ENCODE measurements around the gene PYDC1.
"Not testable (repeated sequence)": the region's sequence is repeated elsewhere in the genome, so short reads cannot be mapped to it uniquely, and the experiment has no call there.

The PYDC1 gene

DNA sequence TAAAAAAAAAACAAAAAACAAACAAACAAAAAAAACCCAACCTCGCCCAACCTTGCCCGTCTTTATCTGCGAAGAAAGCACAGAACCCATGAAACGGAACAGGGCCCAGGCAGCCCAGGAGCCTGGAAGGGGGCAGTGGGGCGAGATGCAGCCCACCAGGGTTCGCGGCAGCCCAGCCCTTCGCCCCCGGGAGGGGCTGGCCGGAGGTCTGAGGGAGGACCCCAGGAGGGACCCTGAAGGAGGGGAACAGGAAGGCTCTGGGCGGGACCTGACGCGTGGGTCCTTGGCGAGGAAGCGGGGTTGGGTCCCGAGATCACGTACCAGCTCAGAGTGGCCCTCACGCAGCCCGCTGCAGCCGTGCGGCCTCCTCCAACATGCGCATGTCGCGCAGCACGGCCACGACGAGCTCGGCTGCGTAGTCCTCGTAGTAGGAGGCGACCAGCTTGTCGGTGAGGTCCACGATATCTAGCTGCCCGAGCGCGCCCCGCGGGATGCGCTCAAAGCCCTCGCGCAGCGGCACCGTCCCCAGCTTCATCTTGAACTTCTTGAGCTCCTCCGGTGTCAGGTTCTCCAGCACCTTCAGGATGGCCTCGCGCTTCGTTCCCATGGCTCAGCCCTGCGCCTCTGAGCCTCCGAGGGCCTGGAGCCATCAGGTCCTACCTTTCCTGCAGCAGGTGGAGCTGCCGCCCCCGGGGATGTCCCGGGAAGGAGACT lies at the start of gene PYDC1:
PYDC1 (minus strand) TSS at position 714 of the 714 bp plus-strand sequence; CDS start at position 607, 107 bp downstream.
- no peak for DNase-seq

DNA sequence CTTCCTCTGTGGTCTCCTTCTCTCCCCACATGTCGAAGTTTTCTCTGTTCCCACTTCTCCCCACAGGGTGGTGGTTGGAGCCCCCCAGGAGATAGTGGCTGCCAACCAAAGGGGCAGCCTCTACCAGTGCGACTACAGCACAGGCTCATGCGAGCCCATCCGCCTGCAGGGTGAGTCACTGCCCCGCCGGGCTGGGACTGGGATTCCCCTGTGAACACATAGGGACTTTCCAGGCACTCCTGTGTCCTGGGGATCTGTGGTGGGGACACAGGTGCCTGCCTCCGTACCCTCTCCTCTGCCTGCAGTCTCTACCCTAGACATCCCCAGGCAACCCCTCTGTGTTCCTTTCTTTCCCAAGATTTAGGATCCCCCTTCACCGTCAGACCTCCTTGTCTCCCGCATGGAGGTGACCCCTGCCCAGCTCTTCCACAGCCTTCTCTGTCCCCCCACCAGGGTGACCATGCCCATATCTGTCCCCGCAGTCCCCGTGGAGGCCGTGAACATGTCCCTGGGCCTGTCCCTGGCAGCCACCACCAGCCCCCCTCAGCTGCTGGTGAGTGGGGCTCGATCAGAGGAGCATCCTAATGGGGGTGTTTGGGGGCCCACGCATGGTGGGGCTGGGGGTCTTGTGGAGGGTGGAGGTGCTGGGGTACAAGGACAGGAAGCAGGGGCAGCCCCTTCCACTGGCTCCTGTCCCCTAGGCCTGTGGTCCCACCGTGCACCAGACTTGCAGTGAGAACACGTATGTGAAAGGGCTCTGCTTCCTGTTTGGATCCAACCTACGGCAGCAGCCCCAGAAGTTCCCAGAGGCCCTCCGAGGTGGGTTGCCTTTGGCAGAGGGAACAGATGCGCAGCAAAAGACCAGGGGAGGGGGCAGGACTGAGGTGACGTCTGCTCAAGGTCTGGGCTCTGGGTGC lies 48.7 kb upstream of the PYDC1 start:
- no peak for DNase-seq

DNA sequence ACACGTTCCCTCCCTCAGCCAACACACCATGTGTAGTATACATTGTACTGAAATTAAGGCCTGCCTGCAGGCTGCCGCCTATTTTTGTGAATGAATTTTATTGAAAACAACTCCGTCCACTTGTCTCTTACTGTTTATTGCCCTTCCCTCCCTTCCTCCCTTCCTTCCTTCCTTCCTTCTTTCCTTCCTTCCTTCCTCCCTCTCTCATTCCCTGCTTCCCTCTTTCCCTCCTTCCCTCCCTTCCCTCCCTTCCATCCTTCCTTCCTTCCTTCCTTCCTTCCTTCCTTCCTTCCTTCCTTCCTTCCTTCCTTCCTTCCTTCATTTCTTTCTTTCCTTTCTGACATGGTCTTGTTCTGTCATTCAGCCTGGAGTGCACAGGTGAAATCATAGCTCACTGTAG lies 45.1 kb upstream of the PYDC1 start:
- no peak for DNase-seq

DNA sequence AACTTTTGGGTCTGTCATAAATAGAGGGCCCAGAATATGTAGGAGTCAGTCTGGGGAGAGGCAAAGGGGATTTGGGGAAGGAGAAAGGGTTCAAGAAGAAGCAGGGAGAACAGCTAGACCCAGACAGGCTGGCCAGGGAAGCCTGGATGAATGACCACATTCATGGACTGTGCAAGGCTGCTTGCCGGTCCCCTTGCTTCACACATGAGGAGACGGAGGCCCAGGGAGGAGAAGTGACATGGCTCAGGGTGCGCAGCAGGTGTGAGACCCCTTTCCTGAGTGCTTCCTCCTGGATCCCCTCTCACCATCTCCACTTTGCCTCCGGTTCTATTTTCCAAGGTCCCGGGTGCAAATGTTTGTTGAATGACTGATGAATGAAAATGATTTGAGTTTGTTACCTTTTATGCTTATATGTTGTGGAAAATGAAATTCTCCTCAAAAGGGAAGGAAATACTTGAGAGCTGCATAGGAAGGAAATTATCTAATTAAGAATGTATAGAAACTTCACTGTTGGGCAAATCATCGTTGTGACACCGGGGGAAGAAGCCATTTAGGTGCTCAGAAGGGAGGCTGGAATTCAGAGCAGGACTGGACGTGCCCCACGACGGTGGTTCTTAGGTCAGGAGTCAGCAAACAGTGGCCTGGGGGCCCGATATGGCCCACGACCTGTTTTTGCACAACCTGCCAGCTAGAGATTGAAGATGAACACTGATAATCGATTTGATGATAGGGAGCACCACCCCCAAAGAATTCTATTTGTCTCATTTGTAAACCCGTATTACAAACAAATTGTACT lies 43.4 kb upstream of the PYDC1 start:
- no peak for DNase-seq

DNA sequence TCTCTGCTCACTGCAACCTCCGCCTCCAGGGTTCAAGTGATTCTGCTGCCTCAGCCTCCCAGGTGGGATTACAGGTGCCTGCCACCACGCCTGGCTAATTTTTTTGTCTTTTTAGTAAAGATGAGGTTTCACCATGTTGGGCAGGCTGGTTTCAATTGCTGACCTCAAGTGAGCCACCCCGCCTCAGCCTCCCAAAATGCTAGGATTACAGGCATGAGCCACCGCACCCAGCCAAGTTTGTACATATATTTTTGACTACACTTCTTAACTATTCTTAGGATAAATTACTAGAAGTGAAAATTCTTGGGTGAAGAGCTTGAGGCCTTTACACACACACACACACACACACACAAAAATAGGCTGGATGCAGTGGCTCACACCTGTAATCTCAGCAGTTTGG lies 41.4 kb upstream of the PYDC1 start:
- no peak for DNase-seq

DNA sequence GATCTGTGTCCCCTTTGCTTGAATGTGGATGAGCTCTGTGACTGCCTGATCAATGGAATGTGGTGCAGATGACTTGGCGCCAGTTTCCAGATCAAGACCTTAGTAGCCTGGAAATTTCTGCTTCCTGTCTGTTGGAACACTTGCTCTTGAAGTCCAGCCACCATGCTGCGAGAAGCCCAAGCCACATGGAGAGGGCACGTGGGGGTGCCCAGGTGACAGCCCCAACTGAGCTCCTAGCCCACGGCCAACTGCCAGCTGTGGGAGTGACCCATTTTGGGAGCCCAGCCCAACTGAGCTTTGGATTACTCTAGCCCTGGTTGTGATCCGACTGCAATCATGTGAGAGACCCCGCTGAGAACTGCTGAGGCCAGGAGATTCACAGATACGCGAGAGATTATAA lies 39.5 kb upstream of the PYDC1 start:
- no peak for DNase-seq

DNA sequence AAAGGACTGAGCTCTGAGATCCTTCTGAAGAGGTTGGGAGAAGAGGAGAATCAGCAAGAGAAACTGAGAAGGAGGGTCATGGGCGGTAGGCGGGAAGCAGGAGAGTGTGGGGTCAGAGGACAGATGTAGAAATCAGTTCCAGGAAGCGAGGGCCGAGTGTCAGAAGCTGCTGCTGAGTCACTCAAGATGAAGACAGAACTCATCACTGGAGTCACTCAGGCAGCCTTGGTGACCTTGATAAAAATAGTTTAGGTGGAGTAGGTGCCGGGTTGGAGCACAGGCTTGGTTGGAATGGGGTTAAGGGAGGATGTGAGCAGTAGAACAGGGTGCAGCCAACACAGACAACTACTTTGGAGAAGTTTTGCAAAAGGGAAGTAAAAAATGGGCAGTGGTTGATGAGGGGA lies 36.7 kb upstream of the PYDC1 start:
- no peak for DNase-seq

DNA sequence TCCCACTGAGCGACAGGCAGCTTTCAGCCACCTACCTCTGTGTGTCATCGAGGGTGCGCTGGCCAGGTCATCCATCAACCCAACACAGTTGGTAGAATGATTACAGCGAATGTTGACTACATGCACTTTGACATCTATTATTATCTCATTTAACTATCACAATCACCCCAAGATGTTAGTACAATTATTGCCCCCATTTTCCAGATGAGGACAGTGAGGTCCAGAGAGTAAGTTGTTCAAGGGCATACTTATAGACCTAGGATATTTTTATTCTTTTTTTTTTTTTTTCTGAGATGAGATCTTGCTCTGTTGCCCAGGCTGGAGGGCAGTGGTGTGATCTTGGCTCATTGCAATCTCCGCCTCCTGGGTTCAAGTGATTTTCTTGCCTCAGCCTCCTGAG lies 34.5 kb upstream of the PYDC1 start:
- DNase-seq: no peak

DNA sequence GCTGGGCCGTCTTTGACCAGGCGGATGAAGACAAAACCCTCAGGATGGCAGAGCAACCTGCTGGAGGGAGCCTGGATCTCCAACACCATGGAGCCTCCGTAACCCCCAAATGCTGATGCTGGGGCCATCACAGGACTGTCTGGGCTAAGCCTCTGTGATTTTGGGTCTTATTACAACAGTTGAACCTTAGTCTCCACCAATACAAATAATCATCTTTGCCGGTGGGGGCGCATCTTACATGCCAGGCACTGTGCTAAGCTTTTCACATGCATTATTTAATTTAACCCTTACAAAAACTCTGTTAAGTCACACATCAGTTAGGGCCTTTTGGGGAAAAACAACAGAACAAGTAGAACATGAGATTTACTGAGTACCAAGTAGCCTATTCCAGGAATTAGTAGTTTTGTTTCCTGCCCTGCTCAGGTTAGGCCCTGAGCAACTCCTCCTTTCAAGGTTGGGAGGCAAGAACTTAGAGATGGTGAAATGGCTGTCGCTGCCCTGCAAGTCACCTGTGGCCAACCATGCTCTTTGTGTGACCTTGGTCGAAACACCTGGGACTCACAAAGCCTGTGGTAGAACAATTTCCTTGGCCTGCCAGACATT lies 33.9 kb upstream of the PYDC1 start:
- DNase-seq: no peak

DNA sequence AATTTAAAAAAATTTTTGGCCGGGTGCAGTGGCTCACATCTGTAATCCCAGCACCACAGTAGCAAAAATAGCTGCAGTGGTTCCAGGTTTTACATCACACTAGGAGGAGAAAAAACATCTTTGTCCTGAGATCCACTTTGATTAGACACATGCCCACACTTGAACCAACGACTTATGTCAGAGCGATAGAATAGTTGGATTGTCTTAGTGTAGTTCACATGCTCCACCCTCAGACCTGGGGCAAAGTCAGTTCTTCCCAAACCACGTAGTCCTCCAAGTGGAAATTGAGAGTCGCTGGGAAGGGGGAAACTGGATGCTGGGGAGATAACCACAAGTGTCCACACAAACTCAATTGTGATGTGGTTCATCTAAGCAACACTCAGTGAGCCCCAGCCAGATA lies 31.4 kb upstream of the PYDC1 start:
- no peak for DNase-seq

DNA sequence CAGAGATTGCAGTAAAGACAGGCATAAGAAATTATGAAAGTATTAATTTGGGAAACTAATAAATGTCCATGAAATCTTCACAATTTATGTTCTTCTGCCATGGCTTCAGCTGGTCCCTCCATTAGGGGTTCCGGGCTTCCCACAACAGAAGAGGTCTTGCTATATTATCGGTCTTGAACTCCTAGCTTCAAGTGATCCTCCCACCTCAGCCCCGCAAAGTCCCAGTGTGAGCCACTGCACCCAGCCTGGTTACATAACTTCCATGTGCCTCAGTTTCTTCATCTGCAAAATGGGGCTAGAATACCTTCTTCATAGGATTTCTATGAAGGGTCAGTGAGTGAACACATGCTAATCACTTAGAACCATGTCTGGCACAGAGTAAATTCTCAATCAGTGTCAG lies 29.4 kb upstream of the PYDC1 start:
- DNase-seq: no peak

DNA sequence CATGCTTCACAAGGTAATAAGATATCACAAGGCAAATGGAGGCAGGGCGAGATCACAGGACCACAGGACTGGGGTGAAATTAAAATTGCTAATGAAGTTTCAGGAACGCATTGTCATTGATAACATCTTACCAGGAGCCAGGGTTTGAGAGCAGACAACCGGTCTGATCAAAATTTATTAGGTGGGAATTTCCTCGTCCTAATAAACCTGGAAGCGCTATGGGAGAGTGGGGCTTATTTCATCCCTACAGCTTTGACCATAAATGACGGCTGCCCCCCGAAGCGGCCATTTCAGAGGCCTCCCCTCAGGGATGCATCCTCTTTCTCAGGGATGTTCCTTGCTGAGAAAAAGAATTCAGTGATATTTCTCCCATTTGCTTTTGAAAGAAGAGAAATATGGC lies 28.7 kb upstream of the PYDC1 start:
- DNase-seq: not testable (repeated sequence)

DNA sequence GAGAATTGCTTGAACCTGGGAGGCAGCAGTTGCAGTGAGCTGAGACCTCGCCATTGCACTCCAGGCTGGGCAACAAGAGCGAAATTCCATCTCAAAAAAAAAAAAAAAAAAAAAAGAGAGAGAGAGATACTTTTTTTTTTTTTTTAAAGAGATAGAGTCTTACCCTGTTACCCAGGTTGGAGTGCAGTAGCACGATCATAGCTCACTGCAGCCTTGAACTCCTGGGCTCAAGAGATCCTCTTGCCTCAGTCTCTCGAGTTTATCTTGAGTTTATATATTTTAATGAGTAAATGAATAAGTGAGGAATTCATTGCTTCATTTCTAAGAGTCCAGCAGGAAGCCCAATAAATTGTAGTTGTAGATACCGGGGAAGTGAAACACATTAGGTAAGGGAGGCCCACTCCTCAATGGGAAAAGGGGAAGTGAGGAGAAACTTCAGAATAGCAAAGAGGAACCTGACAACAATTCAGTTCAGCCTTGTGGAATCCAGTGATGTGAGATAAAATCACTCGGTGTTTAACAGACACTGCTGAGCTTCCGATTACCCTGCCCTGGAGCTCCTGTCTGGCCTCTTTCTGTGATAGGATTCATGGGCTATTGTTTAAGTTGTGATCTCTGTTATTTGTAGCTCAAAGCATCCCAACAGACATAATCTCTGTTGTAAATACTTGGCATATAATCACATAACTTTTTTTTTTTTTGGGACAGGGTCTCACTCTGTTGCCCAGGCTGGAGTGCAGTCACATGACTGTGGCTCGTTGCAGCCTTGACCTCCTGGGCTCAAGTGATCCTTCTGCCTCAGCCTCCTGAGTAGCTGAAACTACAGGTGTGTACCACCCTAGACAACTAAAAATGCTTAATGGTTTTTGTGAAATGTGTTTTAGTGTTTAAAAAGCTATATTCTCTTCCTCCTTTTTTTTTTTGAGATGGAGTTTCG lies 27.1 kb upstream of the PYDC1 start:
- no peak for DNase-seq

DNA sequence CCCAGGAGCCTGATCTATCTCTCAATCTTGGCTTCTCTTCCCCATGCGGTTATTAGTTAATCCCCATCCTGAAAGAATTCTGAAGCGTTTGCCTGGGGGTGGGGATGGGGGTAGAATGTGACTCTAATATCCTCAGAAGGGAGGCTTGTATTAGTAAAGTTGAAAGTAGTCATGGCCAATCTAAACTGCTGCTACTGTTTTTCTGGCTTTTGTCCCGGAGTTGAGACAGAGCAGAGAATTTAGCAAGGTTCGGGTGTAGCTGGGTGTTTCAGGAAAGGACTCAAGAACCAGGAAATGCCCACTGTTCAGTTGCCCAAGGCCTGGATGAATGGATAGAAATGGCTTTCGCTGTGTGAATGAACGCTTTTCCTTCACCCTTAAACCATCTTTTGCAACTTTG lies 25.3 kb upstream of the PYDC1 start:
- no peak for DNase-seq

DNA sequence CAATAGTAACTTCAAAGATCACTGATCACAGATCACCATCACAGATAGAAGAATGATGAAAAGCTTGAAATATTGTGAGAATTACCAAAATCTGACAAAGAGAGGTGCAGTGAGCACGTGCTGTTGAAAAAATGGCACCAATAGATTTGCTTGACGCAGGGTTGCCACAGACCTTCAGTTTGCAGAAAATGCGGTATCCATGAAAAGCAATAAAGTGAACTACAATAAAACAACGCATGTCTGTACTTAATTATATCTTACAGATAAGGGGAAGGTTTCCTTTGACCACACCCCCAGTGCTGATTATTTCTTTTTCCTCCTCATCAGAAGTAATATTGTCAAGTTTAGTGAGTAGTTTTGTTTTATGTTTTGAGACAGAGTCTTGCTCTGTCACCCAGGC lies 21.1 kb upstream of the PYDC1 start:
- DNase-seq: no peak

DNA sequence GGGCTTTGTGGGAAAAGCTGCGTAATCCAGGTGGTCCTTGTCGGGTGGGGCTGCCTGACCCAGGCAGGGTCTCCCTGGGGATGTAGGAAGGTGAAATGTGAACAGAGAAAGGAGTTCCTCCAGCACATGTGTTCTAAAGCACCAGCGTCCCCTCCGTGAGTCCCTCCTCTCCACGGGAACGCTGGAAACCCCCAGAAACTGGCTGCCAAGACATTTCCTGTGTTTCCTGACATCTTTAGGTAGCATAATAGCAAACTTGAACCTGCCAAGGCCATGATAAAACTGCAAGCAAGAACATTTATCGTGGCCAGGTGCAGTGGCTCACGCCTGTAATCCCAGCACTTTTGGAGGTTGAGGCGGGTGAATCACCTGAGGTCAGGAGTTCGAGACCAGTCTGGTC lies 12.6 kb upstream of the PYDC1 start:
- no peak for DNase-seq

DNA sequence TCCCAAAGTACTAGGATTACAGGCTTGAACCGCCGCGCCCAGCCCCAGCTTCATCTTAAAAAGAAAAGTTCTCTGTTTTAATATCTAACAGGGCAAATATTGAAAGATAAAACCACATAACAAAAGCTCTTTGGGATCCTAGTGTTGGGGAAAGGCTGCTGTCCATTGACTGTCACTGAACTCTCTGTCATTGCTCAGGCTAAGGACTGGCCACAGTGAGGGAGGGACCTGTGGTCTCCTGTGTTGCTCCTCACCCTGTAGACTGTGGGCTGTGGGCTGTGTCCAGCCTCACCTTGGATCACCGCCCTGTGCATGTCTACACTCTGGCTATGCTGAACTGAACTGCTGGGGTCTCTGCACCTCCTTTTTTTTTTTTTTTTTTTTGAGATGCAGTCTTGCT lies 11.3 kb upstream of the PYDC1 start:
- no peak for DNase-seq

DNA sequence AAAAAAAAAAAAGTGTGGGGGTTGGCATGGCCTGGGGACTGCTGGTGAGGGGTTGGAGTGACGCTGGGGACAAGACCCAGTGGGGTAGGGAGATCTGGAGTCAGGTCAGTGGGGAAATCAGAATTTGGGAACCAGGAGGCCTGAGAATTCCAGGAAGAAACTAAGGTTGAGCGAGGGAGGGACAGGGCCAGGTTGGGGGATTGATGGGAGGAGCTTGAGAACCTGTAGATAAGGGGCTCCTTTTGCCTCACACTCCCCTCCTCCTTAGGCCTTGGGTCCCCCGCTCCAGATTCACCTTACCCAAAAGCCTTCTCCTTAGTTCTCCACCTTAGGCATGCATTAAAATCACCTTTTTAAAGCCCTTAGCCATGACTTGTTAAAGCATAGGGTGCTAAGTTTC lies 8.3 kb upstream of the PYDC1 start:
- no peak for DNase-seq

DNA sequence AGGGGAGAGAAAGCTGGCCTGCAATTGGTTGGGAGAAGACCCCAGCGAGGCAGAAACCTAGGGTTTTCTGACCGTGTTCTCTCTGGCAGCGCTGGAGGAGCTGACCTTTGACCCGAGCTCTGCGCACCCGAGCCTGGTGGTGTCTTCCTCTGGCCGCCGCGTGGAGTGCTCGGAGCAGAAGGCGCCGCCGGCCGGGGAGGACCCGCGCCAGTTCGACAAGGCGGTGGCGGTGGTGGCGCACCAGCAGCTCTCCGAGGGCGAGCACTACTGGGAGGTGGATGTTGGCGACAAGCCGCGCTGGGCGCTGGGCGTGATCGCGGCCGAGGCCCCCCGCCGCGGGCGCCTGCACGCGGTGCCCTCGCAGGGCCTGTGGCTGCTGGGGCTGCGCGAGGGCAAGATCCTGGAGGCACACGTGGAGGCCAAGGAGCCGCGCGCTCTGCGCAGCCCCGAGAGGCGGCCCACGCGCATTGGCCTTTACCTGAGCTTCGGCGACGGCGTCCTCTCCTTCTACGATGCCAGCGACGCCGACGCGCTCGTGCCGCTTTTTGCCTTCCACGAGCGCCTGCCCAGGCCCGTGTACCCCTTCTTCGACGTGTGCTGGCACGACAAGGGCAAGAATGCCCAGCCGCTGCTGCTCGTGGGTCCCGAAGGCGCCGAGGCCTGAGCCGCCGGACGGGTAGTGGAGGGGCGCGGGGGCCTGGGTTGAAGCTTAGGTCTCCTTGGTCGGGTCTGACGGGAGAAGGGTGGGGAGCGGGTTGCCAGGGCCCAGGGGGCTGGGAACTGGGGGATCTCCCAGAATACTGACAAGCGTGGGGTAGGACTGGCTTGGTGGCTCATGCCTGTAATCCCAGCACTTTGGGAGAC lies 7.4 kb upstream of the PYDC1 start:
- no peak for DNase-seq

DNA sequence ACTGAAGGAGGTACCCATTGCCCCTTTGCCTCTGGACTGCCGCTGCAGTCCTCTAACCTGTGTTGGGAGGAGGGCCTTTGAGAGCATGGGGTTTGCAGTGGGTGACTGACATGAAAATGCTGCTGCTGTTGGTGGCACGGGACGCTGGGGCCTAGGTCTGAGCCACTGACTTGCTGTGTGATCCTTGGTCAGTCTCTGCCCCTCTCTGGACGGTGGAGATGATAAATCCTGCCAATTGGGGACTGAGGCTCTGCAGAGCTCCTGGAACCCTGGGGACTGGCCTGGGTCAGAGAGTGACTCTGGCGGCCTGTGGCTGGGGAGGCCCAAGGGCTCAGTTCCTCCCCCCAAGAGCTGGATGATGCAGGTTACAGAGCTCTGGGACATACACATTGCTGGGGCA lies 6.1 kb upstream of the PYDC1 start:
- no peak for DNase-seq
